Measurements from ENCODE around the gene MYT1.
A peak's percentile ranks its signal among the peaks of the same experiment; 100 is the strongest.

MYT1 gene

GRCh38 chr20:64196309-64196708 lies 32.1 kb downstream of the MYT1 start:
- DNase-seq: no peak

DNA sequence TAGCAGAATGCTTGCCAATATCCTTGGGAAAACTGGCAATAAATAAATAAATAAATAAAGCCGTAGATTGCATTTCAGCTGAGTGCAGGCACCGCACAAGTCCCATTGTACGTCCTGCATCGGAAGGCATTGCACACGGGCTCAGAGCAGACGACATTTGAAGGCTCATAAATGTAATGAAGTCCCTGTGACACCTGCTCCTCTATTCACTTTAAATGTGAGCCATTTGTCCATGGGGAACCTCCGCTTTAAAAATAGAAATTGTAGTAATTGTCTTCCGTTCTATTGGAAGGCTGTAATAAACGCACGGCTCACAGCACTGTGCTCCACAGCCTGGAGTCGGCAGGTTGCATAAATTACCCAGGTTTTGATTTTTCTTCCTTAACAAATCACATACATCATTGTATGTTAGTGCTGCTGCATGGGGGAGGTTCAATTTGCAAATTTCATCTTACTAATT lies 32.6 kb downstream of the MYT1 start:
- DNase-seq: no peak

DNA sequence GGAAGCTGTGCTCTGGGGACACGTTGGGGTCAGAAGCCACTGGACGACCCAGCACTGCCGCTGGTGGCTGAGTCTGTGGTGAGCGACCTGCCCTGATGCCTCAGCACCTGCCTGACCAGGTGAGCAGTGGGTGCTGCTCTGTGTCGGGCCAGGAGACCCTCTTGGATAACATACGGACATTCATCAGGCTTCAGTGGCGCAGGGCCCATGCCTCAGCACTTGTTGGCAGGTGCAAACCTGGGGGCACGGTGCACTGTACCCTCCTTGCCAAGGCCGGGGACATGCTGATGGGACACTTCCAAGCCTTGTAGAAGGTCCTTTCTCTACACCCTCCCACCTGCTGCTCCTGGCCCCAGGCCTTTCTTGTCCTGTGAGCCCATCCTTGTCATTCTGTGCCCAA lies 34.1 kb downstream of the MYT1 start:
- DNase-seq: no peak

- DNase-seq: no peak
Observed at GRCh38 chr20:64199395-64199794, 35.1 kb downstream of the MYT1 start.

DNA sequence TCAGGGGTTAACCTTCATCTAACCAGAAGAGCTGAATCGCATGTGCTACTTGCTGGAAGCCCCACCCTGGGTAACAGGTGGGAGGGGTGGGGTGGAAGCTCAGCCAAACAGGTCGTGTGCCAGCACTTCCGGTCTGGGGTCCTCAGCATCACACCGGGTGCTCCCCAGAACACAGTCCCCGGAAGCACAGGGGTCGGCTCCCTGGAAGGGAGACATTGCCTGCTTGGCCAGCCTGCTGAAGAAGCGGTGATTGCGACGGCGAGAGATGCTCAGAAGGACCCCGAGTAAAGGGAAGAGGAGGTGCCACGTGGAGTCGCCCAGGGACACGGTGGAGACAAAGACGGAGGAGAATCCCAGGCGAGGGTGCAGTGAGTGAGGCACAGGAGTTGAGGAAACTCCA lies 36.5 kb downstream of the MYT1 start:
- no peak for DNase-seq

GRCh38 chr20:64201653-64202052 lies 37.4 kb downstream of the MYT1 start:
- DNase-seq: no peak

GRCh38 chr20:64203037-64203777 lies 39.0 kb downstream of the MYT1 start:
- no peak for DNase-seq

- no peak for DNase-seq
Observed at GRCh38 chr20:64205611-64206026, 41.4 kb downstream of the MYT1 start.

GRCh38 chr20:64206614-64207013 lies 42.4 kb downstream of the MYT1 start:
- DNase-seq: no peak

- no peak for DNase-seq
Observed at GRCh38 chr20:64207641-64208590, 43.7 kb downstream of the MYT1 start.

- DNase-seq: no peak
Observed at GRCh38 chr20:64209148-64209547, 44.9 kb downstream of the MYT1 start.

GRCh38 chr20:64210656-64211369 lies 46.6 kb downstream of the MYT1 start:
- no peak for DNase-seq

GRCh38 chr20:64211874-64212658 lies 47.8 kb downstream of the MYT1 start:
- peak; percentile 98 for DNase-seq

GRCh38 chr20:64212755-64213154 lies 48.5 kb downstream of the MYT1 start:
- no peak for DNase-seq

DNA sequence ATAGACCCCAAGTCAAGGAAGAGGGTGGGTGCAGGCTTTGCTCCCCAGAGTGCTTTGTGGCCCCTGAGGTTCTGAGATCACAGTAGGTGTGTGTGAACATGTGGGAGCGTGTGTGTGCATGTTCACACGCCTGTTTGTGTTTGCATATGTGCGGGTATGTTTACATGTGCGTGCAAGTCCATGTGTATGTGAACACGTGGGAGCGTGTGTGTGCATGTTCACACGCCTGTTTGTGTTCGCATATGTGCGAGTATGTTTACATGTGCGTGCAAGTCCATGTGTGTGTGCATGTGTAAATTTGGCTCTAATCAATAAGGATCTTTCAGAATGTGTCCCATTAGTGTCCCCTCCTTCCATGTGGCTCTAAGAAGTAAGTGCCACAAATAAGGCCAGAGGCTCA lies 49.9 kb downstream of the MYT1 start:
- no peak for DNase-seq

DNA sequence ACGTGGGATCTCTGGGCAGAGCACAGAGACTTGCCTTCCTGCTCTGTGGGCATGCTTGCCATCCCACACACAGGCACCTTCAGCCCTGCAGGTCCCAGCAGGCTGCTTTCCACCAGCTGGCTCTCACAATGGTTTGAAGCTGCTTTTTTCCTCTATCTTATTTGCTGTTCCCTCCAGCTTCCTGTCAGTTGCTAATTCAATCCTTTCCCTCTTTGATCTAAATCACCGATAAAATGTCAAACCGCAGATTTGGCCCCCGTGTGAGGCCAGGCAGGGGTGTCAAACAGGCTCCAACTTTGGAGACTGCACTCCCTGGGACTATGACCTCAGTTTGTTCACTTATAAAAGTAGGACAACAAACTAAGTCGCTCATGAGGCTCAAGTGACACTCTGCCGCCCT lies 50.7 kb downstream of the MYT1 start:
- no peak for DNase-seq

DNA sequence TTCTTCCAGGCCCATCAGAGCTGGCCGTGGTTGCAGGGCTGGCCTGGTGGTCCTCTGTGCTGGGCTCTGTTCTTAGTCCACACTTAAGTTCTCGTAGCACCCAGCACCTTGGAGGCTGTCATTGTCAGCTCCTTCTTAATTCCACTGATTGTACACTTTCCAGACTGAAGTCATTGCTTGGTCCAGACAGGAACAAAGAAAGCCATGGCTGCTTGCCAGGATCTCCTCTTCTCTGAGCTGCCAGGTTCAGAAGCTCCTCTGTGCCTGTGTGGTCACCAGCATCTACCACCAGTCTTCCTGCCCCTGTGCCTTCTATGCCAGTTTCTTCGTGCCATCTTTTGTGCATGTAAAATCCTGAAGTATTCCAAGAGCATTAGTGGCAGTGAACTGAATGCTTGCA lies 51.8 kb downstream of the MYT1 start:
- DNase-seq: peak; percentile 70

- DNase-seq: no peak
Observed at GRCh38 chr20:64216910-64217309, 52.7 kb downstream of the MYT1 start.

- no peak for DNase-seq
Observed at GRCh38 chr20:64217539-64218221, 53.4 kb downstream of the MYT1 start.

GRCh38 chr20:64219202-64219601 lies 55.0 kb downstream of the MYT1 start:
- no peak for DNase-seq

- no peak for DNase-seq
Observed at GRCh38 chr20:64219730-64220129, 55.5 kb downstream of the MYT1 start.

- DNase-seq: no peak
Observed at GRCh38 chr20:64220420-64220819, 56.2 kb downstream of the MYT1 start.

Measured in DMS79 treated with DMSO at 0.1 percent for 48 hours (cell line).